GM18868 (cell line): ENCODE data around the gene PNLIP.

Experiments
- ATAC-seq: cut with Tn5 transposase; IDR thresholded peaks from one replicate; pipeline ENCODE4 v1.9.1; 2021; ENCODE audit warnings: mild to moderate bottlenecking, moderate library complexity; ENCODE audit not compliant: unreplicated experiment

Gene PNLIP

DNA sequence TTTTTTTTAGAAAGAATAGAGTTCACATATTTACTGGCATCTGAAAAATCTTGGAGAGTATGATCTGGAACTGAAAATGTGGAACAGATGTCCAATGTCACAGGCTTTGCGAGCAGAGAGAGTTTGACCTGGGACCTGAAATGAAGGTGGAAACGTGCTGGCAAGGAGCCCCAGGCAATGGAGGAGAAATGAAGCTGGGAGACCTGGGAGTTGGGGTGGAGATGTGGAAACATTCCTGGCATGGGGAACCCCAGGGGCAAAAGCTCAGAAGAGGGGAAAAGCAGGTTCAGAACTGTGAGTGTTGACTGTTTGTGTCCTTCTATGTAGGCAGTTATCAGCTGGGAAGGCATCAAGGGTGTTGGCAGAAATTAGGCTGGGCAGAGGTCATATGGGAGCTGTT, 67.7 kb downstream of the PNLIP start:
- no peak for ATAC-seq

- ATAC-seq: no peak
Observed at GRCh38 chr10:116614796-116615195, 69.1 kb downstream of the PNLIP start.

- ATAC-seq: no peak
Observed at GRCh38 chr10:116615199-116615776, 69.6 kb downstream of the PNLIP start.
